ENCODE data around the gene ATP6AP1. TPM values are rescaled to one million over a fixed set of nuclear protein-coding genes. Genes with fewer than 3 reads are reported as not detected.
A peak's percentile ranks its signal among the peaks of the same experiment; 100 is the strongest.

ATP6AP1 gene
- polyA plus RNA-seq, 1 experiment: 65.0 TPM

GRCh38 chrX:154441564-154441963 is 13.1 kb downstream of the ATP6AP1 start:
- H3K4me3 ChIP-seq (ENCODE audit: low read depth, low read length): no peak overlapping the region
- TF ChIP-seq CTCF (IDR thresholded peaks at IDR 0.05; ENCODE audit: low read depth, low read length): no peak
- CTCF ChIA-PET: no interaction called here
- POLR2A ChIA-PET: no interaction called here
- H3K9me3 ChIP-seq (ENCODE audit: control insufficient read depth, insufficient read depth, low read length): no peaks in the 10 kb centered on the region
- no peaks in the 10 kb centered on the region for H3K27me3 ChIP-seq (ENCODE audit: control insufficient read depth, insufficient read depth, low read length)
- DNase-seq (ENCODE audit: low read depth, low spot score): no peak
- H3K27ac ChIP-seq (ENCODE audit: low read depth, low read length): no peak overlapping the region

- Histone ChIP-seq H3K27ac (ENCODE audit: low read depth, low read length) (no peak overlapping the region), H3K9me3 (ENCODE audit: control insufficient read depth, insufficient read depth, low read length) (no peaks in the 10 kb centered on the region), H3K4me3 (ENCODE audit: low read depth, low read length) (no peak overlapping the region), H3K27me3 (ENCODE audit: control insufficient read depth, insufficient read depth, low read length) (no peaks in the 10 kb centered on the region)
- DNase-seq (ENCODE audit: low read depth, low spot score): no peak
- TF ChIP-seq CTCF (IDR thresholded peaks at IDR 0.05; ENCODE audit: low read depth, low read length): no peak
- ChIA-PET POLR2A (no interaction called here), CTCF (no interaction called here)
These were observed 13.7 kb downstream of the ATP6AP1 start for GRCh38 chrX:154441984-154442707.

GRCh38 chrX:154443479-154443910 is 15.0 kb downstream of the ATP6AP1 start:
- peak overlapping the region; percentile 73 for H3K27ac ChIP-seq (ENCODE audit: low read depth, low read length)
- H3K4me3 ChIP-seq (ENCODE audit: low read depth, low read length): peak overlapping the region; percentile 38

GRCh38 chrX:154443992-154444754 is 15.7 kb downstream of the ATP6AP1 start, which contains the start of gene FAM50A:
FAM50A (plus strand) TSS chrX:154444141; CDS start chrX:154444236, 95 bp downstream.
- H3K27me3 ChIP-seq (ENCODE audit: control insufficient read depth, insufficient read depth, low read length): no peaks in the 10 kb centered on the region
- H3K4me3 ChIP-seq (ENCODE audit: low read depth, low read length): peak within 1 kb of the TSS; percentile 66
- ChIA-PET POLR2A (no interaction called here), CTCF (interaction anchor here (0.6 kb wide), 2 partner anchors 8 to 757 kb away, joined by 3 read pairs; no protein-coding TSS in a partner anchor)
- H3K9me3 ChIP-seq (ENCODE audit: control insufficient read depth, insufficient read depth, low read length): no peaks in the 10 kb centered on the region
- no peak for DNase-seq (ENCODE audit: low read depth, low spot score)
- TF ChIP-seq CTCF (IDR thresholded peaks at IDR 0.05; ENCODE audit: low read depth, low read length): no peak
- peak within 1 kb of the TSS; percentile 73 for H3K27ac ChIP-seq (ENCODE audit: low read depth, low read length)

More at GRCh38 chrX:154443479-154443910, 15.0 kb downstream of the ATP6AP1 start:
- POLR2A ChIA-PET: no interaction called here
- Histone ChIP-seq H3K9me3 (ENCODE audit: control insufficient read depth, insufficient read depth, low read length) (no peaks in the 10 kb centered on the region), H3K27me3 (ENCODE audit: control insufficient read depth, insufficient read depth, low read length) (no peaks in the 10 kb centered on the region)
- DNase-seq (ENCODE audit: low read depth, low spot score): no peak
- TF ChIP-seq CTCF (IDR thresholded peaks at IDR 0.05; ENCODE audit: low read depth, low read length): no peak
- CTCF ChIA-PET: no interaction called here

Data from AG04450 (cell line).